Measurements from ENCODE around the gene CEP112. TPM values are rescaled to one million over a fixed set of nuclear protein-coding genes. Genes with fewer than 3 reads are reported as not detected.

The CEP112 gene
- total and polyA plus RNA-seq, 2 of the 8 experiments (the other 6 are each of a cell fraction or from before 2014, with no cell fraction given): 0.62 to 3.1 TPM

- FAIRE-seq (no peak), DNase-seq (ENCODE audit: low read depth in 1 of 2, low spot score in 2 of 2) (no peak)
- Histone ChIP-seq H3K9ac (replicated peaks in 1 of 4; ENCODE audit: extremely low read depth in 1 of 4, low read depth in 3 of 4, low read length in 3 of 4) (no peak overlapping the region), H2BK15ac (ENCODE audit: low read length) (no peak overlapping the region), H3K4ac (replicated peaks; ENCODE audit: insufficient read length, low read depth, low read length) (no peak overlapping the region), H4K20me1 (replicated peaks in 1 of 2; ENCODE audit: control insufficient read depth in 1 of 2, insufficient read depth in 2 of 2, low read length in 2 of 2) (no peaks in the 10 kb centered on the region), H4K91ac (replicated peaks; ENCODE audit: insufficient read length, low read length) (no peak overlapping the region), H3K36me3 (ENCODE audit: control insufficient read depth in 2 of 4, insufficient read depth in 4 of 4, low read length in 3 of 4) (no peaks in the 10 kb centered on the region), H3K4me3 (ENCODE audit: extremely low read depth in 1 of 4, insufficient read depth in 2 of 4, low read depth in 3 of 4, low read length in 4 of 4) (no peak overlapping the region), H2AFZ (ENCODE audit: low read length) (no peak overlapping the region), H3K27ac (ENCODE audit: low read depth, low read length) (no peak overlapping the region), H2AK5ac (ENCODE audit: low read depth, low read length) (no peak overlapping the region), H2BK5ac (ENCODE audit: low read depth, low read length) (no peak overlapping the region), H2BK120ac (replicated peaks; ENCODE audit: low read depth, low read length) (no peak overlapping the region), H3K14ac (ENCODE audit: insufficient read length) (no peak overlapping the region), H3K4me2 (ENCODE audit: insufficient read depth in 1 of 2, low read depth in 2 of 2, low read length in 2 of 2) (no peak overlapping the region), H3K4me1 (replicated peaks in 1 of 4; ENCODE audit: control insufficient read depth in 3 of 4, insufficient read depth in 4 of 4, low read length in 3 of 4) (no peaks in the 10 kb centered on the region), H2BK20ac (ENCODE audit: low read length) (no peak overlapping the region), H3K18ac (ENCODE audit: extremely low read depth, low read length) (no peak overlapping the region), H2BK12ac (ENCODE audit: low read depth, low read length) (no peak overlapping the region), H3K79me1 (ENCODE audit: low read depth, low read length) (no peaks in the 10 kb centered on the region), H3K79me2 (ENCODE audit: control insufficient read depth in 1 of 2, insufficient read depth in 2 of 2, low read length in 2 of 2) (no peaks in the 10 kb centered on the region), H3K27me3 (replicated peaks in 1 of 4; ENCODE audit: control insufficient read depth in 3 of 4, extremely low read depth in 1 of 4, insufficient read depth in 3 of 4, low read length in 3 of 4) (no peaks in the 10 kb centered on the region), H4K8ac (ENCODE audit: extremely low read depth, insufficient read depth, low read length) (no peak overlapping the region), H3K9me3 (ENCODE audit: insufficient read depth in 2 of 2, low read depth in 1 of 2, low read length in 1 of 2) (no peaks in the 10 kb centered on the region), H3K56ac (replicated peaks; ENCODE audit: insufficient read length, low read depth, low read length) (no peak overlapping the region), H4K5ac (ENCODE audit: insufficient read length, low read depth, low read length) (no peak overlapping the region), H3K23ac (ENCODE audit: insufficient read length) (no peak overlapping the region), H3K23me2 (ENCODE audit: low read depth, low read length) (no peaks in the 10 kb centered on the region)
- ChIA-PET CTCF (ENCODE audit: partially characterized antibody) (interaction anchor here (0.6 kb wide), 1 partner anchor 58 kb away, joined by 3 read pairs; no protein-coding TSS in a partner anchor), POLR2A (ENCODE audit: partially characterized antibody) (interaction anchor here (0.7 kb wide), 1 partner anchor 236 kb away, joined by 3 read pairs; no protein-coding TSS in a partner anchor)
- 94% methylated on average over 2 of the region's 2 CpGs; no CpG with 5 or more reads in 1 of the 2 experiments for WGBS, 2 experiments (ENCODE audit: extremely low coverage in 1 of 2, insufficient coverage in 1 of 2, insufficient read length in 1 of 2, insufficient replicate concordance in 2 of 2, low coverage in 1 of 2, low lambda C conversion rate in 2 of 2, missing lambda C conversion rate in 1 of 2)
- no peak for TF ChIP-seq SIRT6 (IDR thresholded peaks at IDR 0.05; ENCODE audit: low read length)
- TF ChIP-seq EGR1 (IDR thresholded peaks at IDR 0.05; ENCODE audit: borderline replicate concordance, low read depth, low read length): no peak
- TF ChIP-seq RFX5 (IDR thresholded peaks at IDR 0.05; ENCODE audit: borderline replicate concordance, low read depth, low read length): no peak
- TF ChIP-seq CREB1 (IDR thresholded peaks at IDR 0.05): no peak
Measured at GRCh38 chr17:66032082-66032712, 159.7 kb downstream of the CEP112 start.

Data from H1 (cell line).